HG02588 (cell line): ENCODE measurements around the gene ZEB1.

Experiments used
- ATAC-seq: cut with Tn5 transposase; IDR thresholded peaks from one replicate; pipeline ENCODE4 v1.9.1; 2021; ENCODE audit warnings: mild to moderate bottlenecking, moderate library complexity; ENCODE audit not compliant: unreplicated experiment

Gene ZEB1

GRCh38 chr10:31578181-31578852 lies 259.3 kb downstream of the ZEB1 start:
- no peak for ATAC-seq

DNA sequence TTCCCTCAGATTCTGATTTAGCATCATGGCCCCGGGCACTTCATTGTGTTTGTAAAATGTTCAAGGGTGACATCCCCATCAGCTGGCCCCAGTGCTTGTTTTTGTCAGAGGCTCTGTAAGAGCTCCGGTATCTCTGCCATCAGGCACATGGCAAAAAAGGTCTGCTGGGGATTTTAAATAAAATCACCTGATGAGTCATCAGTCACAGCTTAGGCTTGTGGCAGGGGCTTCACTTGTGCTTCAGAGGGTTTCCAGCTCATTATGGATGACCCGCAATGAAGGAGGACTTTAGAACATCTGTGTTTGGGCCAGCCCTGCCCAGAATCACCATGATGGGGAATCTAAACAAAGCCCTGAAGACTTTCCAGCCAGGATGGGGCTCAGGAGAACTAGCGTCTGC lies 259.9 kb downstream of the ZEB1 start:
- ATAC-seq: no peak
